Caco-2 (cell line): ENCODE measurements around the gene SMC4. TPM values are rescaled to one million over a fixed set of nuclear protein-coding genes. Genes with fewer than 3 reads are reported as not detected.

Experiments
- BruUV-seq: library from RNA; stranded (reverse); fragments of 400-500 nt; replicated peaks from 2 replicates; lab custom pipeline; 2021; lab: Mats Ljungman, UMichigan
- CTCF ChIA-PET: fragments of 300-600 bp; sonication (Branson Sonifier 250); formaldehyde crosslinking; loops from one replicate; lab custom pipeline; 2022; ENCODE audit warnings: antibody characterized with exemption; lab: Charles Lee
- POLR2A ChIA-PET: fragments of 300-600 bp; sonication (Branson Sonifier 250); formaldehyde crosslinking; loops from one replicate; lab custom pipeline; 2022; ENCODE audit warnings: antibody characterized with exemption; lab: Charles Lee
- DNase-seq, 2 experiments: peaks; one replicate each; pipeline versions ENCODE4 v3.0.0 to v3.0.0-alpha.2; 2020 to 2022
- H3K27me3 ChIP-seq: replicated peaks from 2 replicates; pipeline ENCODE4 v1.6.0; 2011; ENCODE audit warnings: low read length; ENCODE audit not compliant: control insufficient read depth, insufficient read depth
- H3K36me3 ChIP-seq: 2 replicates; pipeline ENCODE4 v1.5.1; 2011; ENCODE audit warnings: low read length; ENCODE audit not compliant: control insufficient read depth, insufficient read depth
- H3K4me1 ChIP-seq: fragments of 250-450 bp; sonication (Bioruptor Pico); 2 replicates; pipeline ENCODE4 v1.5.1; 2020; ENCODE audit warnings: mild to moderate bottlenecking
- H3K4me3 ChIP-seq: 2 replicates; pipeline ENCODE4 v1.5.1; 2011; ENCODE audit warnings: low read depth, mild to moderate bottlenecking, control low read depth, low read length
- H3K9me3 ChIP-seq: fragments of 250-450 bp; sonication (Bioruptor Pico); 2 replicates; pipeline ENCODE4 v1.5.1; 2020; ENCODE audit warnings: mild to moderate bottlenecking, moderate library complexity
- H3K27ac Mint-ChIP-seq: one replicate; pipeline ENCODE4 v1.8.0; 2022; ENCODE audit warnings: mixed read lengths; ENCODE audit not compliant: unreplicated experiment
- H3K27me3 Mint-ChIP-seq: one replicate; pipeline ENCODE4 v1.8.0; 2022; ENCODE audit warnings: mixed read lengths; ENCODE audit not compliant: insufficient read depth, unreplicated experiment
- H3K36me3 Mint-ChIP-seq: one replicate; pipeline ENCODE4 v1.8.0; 2022; ENCODE audit warnings: mild to moderate bottlenecking, mixed read lengths; ENCODE audit not compliant: insufficient read depth, unreplicated experiment
- H3K4me1 Mint-ChIP-seq: one replicate; pipeline ENCODE4 v1.8.0; 2022; ENCODE audit warnings: low read depth, mixed read lengths; ENCODE audit not compliant: unreplicated experiment
- H3K4me3 Mint-ChIP-seq: one replicate; pipeline ENCODE4 v1.8.0; 2022; ENCODE audit warnings: mild to moderate bottlenecking, moderate library complexity, mixed read lengths; ENCODE audit not compliant: unreplicated experiment
- H3K9me3 Mint-ChIP-seq: one replicate; pipeline ENCODE4 v1.8.0; 2022; ENCODE audit warnings: mixed read lengths; ENCODE audit not compliant: unreplicated experiment
- CTCF ChIP-seq, 2 experiments: fragments of 200-600 bp in 1 of 2; IDR thresholded peaks; 1 replicate in 1 of 2; 2 replicates in 1 of 2; pipeline versions ENCODE4 v1.5.1 to v1.8.0; 2011 to 2022; ENCODE audit warnings: antibody characterized with exemption in 1 of 2, control low read depth in 1 of 2, inconsistent platforms in 1 of 2, low read depth in 1 of 2, low read length in 1 of 2, mild to moderate bottlenecking in 1 of 2, moderate library complexity in 1 of 2; ENCODE audit not compliant: insufficient read depth in 1 of 2, severe bottlenecking in 1 of 2, unreplicated experiment in 1 of 2
- intact Hi-C: fragments of 100-400 bp; cut with micrococcal nuclease; formaldehyde crosslinking; loops from one replicate; pipeline ENCODE4 v1.10.0; 2022; ENCODE audit not compliant: unreplicated experiment
- total RNA-seq: library from RNA; stranded (reverse); gene quantifications from 2 replicates; pipeline ENCODE4 v1.2.3, GENCODE V29; 2022

Gene SMC4
- total RNA-seq, 1 experiment from 2014 or later, result 133 TPM

GRCh38 chr3:160448845-160449635 lies 49.6 kb downstream of the SMC4 start:
- intact Hi-C loops, result loop anchor here (2.0 kb wide), 1 partner anchor 38 kb away; no protein-coding TSS in a partner anchor

GRCh38 chr3:160449636-160450598 lies 50.5 kb downstream of the SMC4 start, which contains the start of gene TRIM59:
TRIM59 (minus strand) TSS chr3:160449786; CDS start chr3:160439183, 10,603 bp downstream.
- ChIA-PET CTCF (no interaction called here), POLR2A (interaction anchor here (0.6 kb wide), 1 partner anchor 50 kb away, joined by 3 read pairs; no protein-coding TSS in a partner anchor)
- no TSS peak for BruUV-seq
- no peaks in the 10 kb centered on the region for H3K36me3 ChIP-seq
- H3K27me3 ChIP-seq, result no peaks in the 10 kb centered on the region
- no peaks in the 10 kb centered on the region for H3K27me3 Mint-ChIP-seq
- H3K4me3 ChIP-seq, result peak within 1 kb of the TSS; percentile 43
- no peaks in the 10 kb centered on the region for H3K9me3 ChIP-seq
- intact Hi-C loops, result loop anchor here (2.0 kb wide), 1 partner anchor 37 kb away; no protein-coding TSS in a partner anchor
- 0 out of 2 replicates have a peak, but pooled peaks cover 5% of the 10 kb centered on the region for H3K4me1 ChIP-seq
- no peaks in the 10 kb centered on the region for H3K4me1 Mint-ChIP-seq
- no peak for TF ChIP-seq CTCF (IDR thresholded peaks at IDR 0.05; ENCODE audit: insufficient read depth in 1 of 2, low read depth in 1 of 2, low read length in 1 of 2, severe bottlenecking in 1 of 2, unreplicated experiment in 1 of 2)
- DNase-seq, result peak; percentile 76 to 89
- H3K9me3 Mint-ChIP-seq, result no peaks in the 10 kb centered on the region
- H3K4me3 Mint-ChIP-seq, result peak within 1 kb of the TSS; percentile 94
- peaks cover 9% of the 10 kb centered on the region for H3K36me3 Mint-ChIP-seq
- peak within 1 kb of the TSS; percentile 93 for H3K27ac Mint-ChIP-seq

More at GRCh38 chr3:160448845-160449635, 49.6 kb downstream of the SMC4 start:
- Histone ChIP-seq H3K27me3 (no peaks in the 10 kb centered on the region), H3K4me1 (0 out of 2 replicates have a peak, but pooled peaks cover 5% of the 10 kb centered on the region), H3K4me3 (peak overlapping the region; percentile 43), H3K9me3 (no peaks in the 10 kb centered on the region), H3K36me3 (no peaks in the 10 kb centered on the region; the same call in 1 of the 2 replicates)
- H3K27ac Mint-ChIP-seq, result peak overlapping the region; percentile 93
- POLR2A ChIA-PET, result interaction anchor here (0.6 kb wide), 1 partner anchor 49 kb away, joined by 3 read pairs; no protein-coding TSS in a partner anchor
- BruUV-seq, result TSS peak; percentile 59
- H3K4me3 Mint-ChIP-seq, result peak overlapping the region; percentile 94
- DNase-seq, result no peak
- peaks cover 9% of the 10 kb centered on the region for H3K36me3 Mint-ChIP-seq
- H3K4me1 Mint-ChIP-seq, result no peaks in the 10 kb centered on the region
- TF ChIP-seq CTCF (IDR thresholded peaks at IDR 0.05; ENCODE audit: insufficient read depth in 1 of 2, low read depth in 1 of 2, low read length in 1 of 2, severe bottlenecking in 1 of 2, unreplicated experiment in 1 of 2), result no peak
- CTCF ChIA-PET, result interaction anchor here (0.6 kb wide), 1 partner anchor 700 kb away, joined by 3 read pairs; no protein-coding TSS in a partner anchor
- H3K9me3 Mint-ChIP-seq, result no peaks in the 10 kb centered on the region
- no peaks in the 10 kb centered on the region for H3K27me3 Mint-ChIP-seq
